Measurements from ENCODE around the gene C1QTNF9B.

C1QTNF9B gene

GRCh38 chr13:23871616-23872220, 25.6 kb downstream of the C1QTNF9B start:
- Histone ChIP-seq H3K4me1 (ENCODE audit: control insufficient read depth, insufficient read depth, low read length, poor library complexity, severe bottlenecking) (peaks cover 5% of the 10 kb centered on the region), H3K27ac (ENCODE audit: low read depth, low read length, severe bottlenecking) (no peak overlapping the region), H3K9me3 (ENCODE audit: control insufficient read depth, low read length) (no peaks in the 10 kb centered on the region), H3K36me3 (ENCODE audit: control insufficient read depth, insufficient read depth, low read length) (no peaks in the 10 kb centered on the region), H3K4me3 (ENCODE audit: extremely low read depth, insufficient read depth, low read length, poor library complexity, severe bottlenecking) (no peak overlapping the region)
- no CpG with 5 or more reads among the region's 2 CpGs for WGBS, 2 experiments (ENCODE audit: insufficient coverage in 2 of 2)

- 92 to 96% methylated on average over 10 to 12 of the region's 12 CpGs for WGBS, 2 experiments (ENCODE audit: insufficient coverage in 2 of 2)
- no peak overlapping the region for H3K27ac ChIP-seq (ENCODE audit: low read depth, low read length, severe bottlenecking)
- H3K9me3 ChIP-seq (ENCODE audit: control insufficient read depth, low read length), result no peaks in the 10 kb centered on the region
- H3K4me3 ChIP-seq (ENCODE audit: extremely low read depth, insufficient read depth, low read length, poor library complexity, severe bottlenecking), result no peak overlapping the region
- peaks cover 7% of the 10 kb centered on the region for H3K4me1 ChIP-seq (ENCODE audit: control insufficient read depth, insufficient read depth, low read length, poor library complexity, severe bottlenecking)
- no peaks in the 10 kb centered on the region for H3K36me3 ChIP-seq (ENCODE audit: control insufficient read depth, insufficient read depth, low read length)
These were observed 26.8 kb downstream of the C1QTNF9B start for GRCh38 chr13:23870356-23871140.

- Histone ChIP-seq H3K9me3 (ENCODE audit: control insufficient read depth, low read length) (no peaks in the 10 kb centered on the region), H3K27ac (ENCODE audit: low read depth, low read length, severe bottlenecking) (no peak overlapping the region), H3K36me3 (ENCODE audit: control insufficient read depth, insufficient read depth, low read length) (no peaks in the 10 kb centered on the region), H3K4me3 (ENCODE audit: extremely low read depth, insufficient read depth, low read length, poor library complexity, severe bottlenecking) (no peak overlapping the region), H3K4me1 (ENCODE audit: control insufficient read depth, insufficient read depth, low read length, poor library complexity, severe bottlenecking) (peaks cover 7% of the 10 kb centered on the region)
- 100% methylated on average over 2 of the region's 5 CpGs; no CpG with 5 or more reads in 1 of the 2 experiments for WGBS, 2 experiments (ENCODE audit: insufficient coverage in 2 of 2)
These were observed 28.8 kb downstream of the C1QTNF9B start for GRCh38 chr13:23868521-23868920.

DNA sequence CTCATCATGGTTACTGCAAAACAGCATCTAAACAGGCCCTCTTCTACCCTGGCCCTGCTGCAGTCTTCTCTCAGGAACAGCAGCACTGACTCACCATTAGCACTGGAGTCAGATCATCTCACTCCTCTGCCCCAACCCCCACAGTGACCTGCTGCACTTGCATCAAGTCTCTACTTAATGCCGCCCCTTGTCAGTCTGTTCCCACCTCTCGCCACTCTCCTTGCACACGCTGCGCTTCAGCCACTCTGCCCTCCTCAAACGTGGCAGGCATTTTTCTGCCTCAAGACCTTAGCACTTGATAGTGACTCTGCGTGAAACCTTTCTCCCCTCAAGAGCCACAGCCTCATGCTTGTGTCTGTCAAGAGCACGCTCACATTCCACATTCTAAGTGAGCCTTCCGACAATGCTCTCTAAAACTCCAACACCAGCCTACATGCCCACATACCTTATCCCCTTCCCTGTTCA, 30.2 kb downstream of the C1QTNF9B start:
- 64 to 66% methylated on average over 8 of the region's 8 CpGs for WGBS, 2 experiments (ENCODE audit: insufficient coverage in 2 of 2)
- H3K4me3 ChIP-seq (ENCODE audit: extremely low read depth, insufficient read depth, low read length, poor library complexity, severe bottlenecking), result no peak overlapping the region
- H3K36me3 ChIP-seq (ENCODE audit: control insufficient read depth, insufficient read depth, low read length), result no peaks in the 10 kb centered on the region
- H3K4me1 ChIP-seq (ENCODE audit: control insufficient read depth, insufficient read depth, low read length, poor library complexity, severe bottlenecking), result peaks cover 7% of the 10 kb centered on the region
- H3K9me3 ChIP-seq (ENCODE audit: control insufficient read depth, low read length), result no peaks in the 10 kb centered on the region
- no peak overlapping the region for H3K27ac ChIP-seq (ENCODE audit: low read depth, low read length, severe bottlenecking)

DNA sequence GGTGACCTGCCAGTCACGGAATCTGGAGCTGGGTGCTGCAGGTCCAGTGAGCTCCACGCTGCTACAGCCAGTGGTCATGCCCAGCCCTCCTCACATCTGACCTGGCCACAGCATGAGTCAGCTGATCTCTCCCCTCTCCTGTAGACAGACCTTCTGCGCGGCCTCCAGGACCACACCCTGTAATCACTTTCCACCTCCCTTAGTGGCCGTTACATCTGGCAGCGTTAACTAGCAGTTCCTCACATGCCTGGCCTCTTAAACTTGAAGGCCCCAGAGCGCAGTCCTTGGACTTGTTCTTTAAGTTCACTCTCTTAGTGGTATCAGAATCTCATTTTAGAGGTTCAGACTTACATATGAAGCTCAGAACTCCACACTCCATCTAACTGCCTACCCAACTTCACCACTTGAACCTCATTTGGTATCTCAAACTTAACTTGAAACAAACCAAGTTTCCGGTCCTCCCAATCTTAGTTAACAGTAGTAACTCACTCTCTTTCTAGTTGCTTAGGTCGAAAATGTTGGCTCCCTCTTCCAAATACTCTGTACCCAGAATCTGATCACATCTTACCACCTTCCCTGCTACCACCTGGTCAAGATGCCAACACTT, 30.8 kb downstream of the C1QTNF9B start:
- Histone ChIP-seq H3K4me1 (ENCODE audit: control insufficient read depth, insufficient read depth, low read length, poor library complexity, severe bottlenecking) (peaks cover 7% of the 10 kb centered on the region), H3K9me3 (ENCODE audit: control insufficient read depth, low read length) (no peaks in the 10 kb centered on the region), H3K27ac (ENCODE audit: low read depth, low read length, severe bottlenecking) (no peak overlapping the region), H3K36me3 (ENCODE audit: control insufficient read depth, insufficient read depth, low read length) (peaks cover 3% of the 10 kb centered on the region), H3K4me3 (ENCODE audit: extremely low read depth, insufficient read depth, low read length, poor library complexity, severe bottlenecking) (no peak overlapping the region)
- WGBS, 2 experiments (ENCODE audit: insufficient coverage in 2 of 2), result 89 to 92% methylated on average over 7 to 9 of the region's 9 CpGs

GRCh38 chr13:23865906-23866305, 31.4 kb downstream of the C1QTNF9B start:
- Histone ChIP-seq H3K36me3 (ENCODE audit: control insufficient read depth, insufficient read depth, low read length) (peaks cover 4% of the 10 kb centered on the region), H3K9me3 (ENCODE audit: control insufficient read depth, low read length) (no peaks in the 10 kb centered on the region), H3K4me3 (ENCODE audit: extremely low read depth, insufficient read depth, low read length, poor library complexity, severe bottlenecking) (no peak overlapping the region), H3K4me1 (ENCODE audit: control insufficient read depth, insufficient read depth, low read length, poor library complexity, severe bottlenecking) (peaks cover 7% of the 10 kb centered on the region), H3K27ac (ENCODE audit: low read depth, low read length, severe bottlenecking) (no peak overlapping the region)
- 79 to 90% methylated on average over 3 to 4 of the region's 7 CpGs for WGBS, 2 experiments (ENCODE audit: insufficient coverage in 2 of 2)

GRCh38 chr13:23865026-23865425, 32.3 kb downstream of the C1QTNF9B start:
- Histone ChIP-seq H3K4me1 (ENCODE audit: control insufficient read depth, insufficient read depth, low read length, poor library complexity, severe bottlenecking) (peaks cover 7% of the 10 kb centered on the region), H3K9me3 (ENCODE audit: control insufficient read depth, low read length) (no peaks in the 10 kb centered on the region), H3K36me3 (ENCODE audit: control insufficient read depth, insufficient read depth, low read length) (peaks cover 4% of the 10 kb centered on the region), H3K4me3 (ENCODE audit: extremely low read depth, insufficient read depth, low read length, poor library complexity, severe bottlenecking) (no peak overlapping the region), H3K27ac (ENCODE audit: low read depth, low read length, severe bottlenecking) (no peak overlapping the region)
- WGBS, 2 experiments (ENCODE audit: insufficient coverage in 2 of 2), result no CpG with 5 or more reads among the region's 1 CpG

DNA sequence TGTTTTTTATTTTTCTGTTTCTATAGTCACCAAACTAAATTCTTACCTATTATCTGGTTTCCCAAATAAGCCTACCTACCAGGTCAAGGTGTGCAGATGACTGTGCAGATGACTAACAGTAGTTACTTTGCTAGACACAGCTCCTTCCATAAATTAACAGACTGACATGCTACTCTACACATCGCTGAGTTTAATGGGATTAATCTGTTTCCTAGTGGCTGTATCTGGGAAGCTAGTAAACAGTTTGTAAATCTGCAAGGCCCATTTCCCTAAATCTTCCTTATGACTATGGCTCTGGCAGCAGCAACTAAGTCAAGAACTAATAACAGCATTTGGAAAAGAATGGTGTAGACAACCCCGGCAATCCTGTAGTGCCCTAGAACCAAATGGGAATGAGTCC, 36.0 kb downstream of the C1QTNF9B start:
- Histone ChIP-seq H3K4me3 (ENCODE audit: extremely low read depth, insufficient read depth, low read length, poor library complexity, severe bottlenecking) (no peak overlapping the region), H3K4me1 (ENCODE audit: control insufficient read depth, insufficient read depth, low read length, poor library complexity, severe bottlenecking) (peaks cover 4% of the 10 kb centered on the region), H3K27ac (ENCODE audit: low read depth, low read length, severe bottlenecking) (no peak overlapping the region), H3K9me3 (ENCODE audit: control insufficient read depth, low read length) (no peaks in the 10 kb centered on the region), H3K36me3 (ENCODE audit: control insufficient read depth, insufficient read depth, low read length) (peaks cover 4% of the 10 kb centered on the region)
- 100% methylated on average over 1 to 2 of the region's 2 CpGs for WGBS, 2 experiments (ENCODE audit: insufficient coverage in 2 of 2)

- peaks cover 4% of the 10 kb centered on the region for H3K4me1 ChIP-seq (ENCODE audit: control insufficient read depth, insufficient read depth, low read length, poor library complexity, severe bottlenecking)
- H3K4me3 ChIP-seq (ENCODE audit: extremely low read depth, insufficient read depth, low read length, poor library complexity, severe bottlenecking), result no peak overlapping the region
- no peaks in the 10 kb centered on the region for H3K9me3 ChIP-seq (ENCODE audit: control insufficient read depth, low read length)
- 97 to 100% methylated on average over 2 of the region's 2 CpGs for WGBS, 2 experiments (ENCODE audit: insufficient coverage in 2 of 2)
- peaks cover 4% of the 10 kb centered on the region for H3K36me3 ChIP-seq (ENCODE audit: control insufficient read depth, insufficient read depth, low read length)
- H3K27ac ChIP-seq (ENCODE audit: low read depth, low read length, severe bottlenecking), result no peak overlapping the region
These were observed 37.4 kb downstream of the C1QTNF9B start for GRCh38 chr13:23859904-23860303.

GRCh38 chr13:23859455-23859854, 37.8 kb downstream of the C1QTNF9B start:
- H3K4me3 ChIP-seq (ENCODE audit: extremely low read depth, insufficient read depth, low read length, poor library complexity, severe bottlenecking), result no peak overlapping the region
- peaks cover 4% of the 10 kb centered on the region for H3K4me1 ChIP-seq (ENCODE audit: control insufficient read depth, insufficient read depth, low read length, poor library complexity, severe bottlenecking)
- H3K27ac ChIP-seq (ENCODE audit: low read depth, low read length, severe bottlenecking), result no peak overlapping the region
- peaks cover 4% of the 10 kb centered on the region for H3K36me3 ChIP-seq (ENCODE audit: control insufficient read depth, insufficient read depth, low read length)
- no peaks in the 10 kb centered on the region for H3K9me3 ChIP-seq (ENCODE audit: control insufficient read depth, low read length)

- H3K4me1 ChIP-seq (ENCODE audit: control insufficient read depth, insufficient read depth, low read length, poor library complexity, severe bottlenecking), result peaks cover 4% of the 10 kb centered on the region
- no peak overlapping the region for H3K4me3 ChIP-seq (ENCODE audit: extremely low read depth, insufficient read depth, low read length, poor library complexity, severe bottlenecking)
- no peak overlapping the region for H3K27ac ChIP-seq (ENCODE audit: low read depth, low read length, severe bottlenecking)
- H3K36me3 ChIP-seq (ENCODE audit: control insufficient read depth, insufficient read depth, low read length), result peaks cover 4% of the 10 kb centered on the region
- H3K9me3 ChIP-seq (ENCODE audit: control insufficient read depth, low read length), result no peaks in the 10 kb centered on the region
- 94 to 98% methylated on average over 3 to 5 of the region's 5 CpGs for WGBS, 2 experiments (ENCODE audit: insufficient coverage in 2 of 2)
These were observed 38.8 kb downstream of the C1QTNF9B start for GRCh38 chr13:23858546-23858945.

Measured in mesodermal cell (in vitro differentiated cells).